GM18867 (cell line): Measurements from ENCODE around the gene PEX11A.
"Not testable (repeated sequence)": the region's sequence is repeated elsewhere in the genome, so short reads cannot be mapped to it uniquely, and the experiment has no call there.

Source experiments
- ATAC-seq: cut with Tn5 transposase; IDR thresholded peaks from one replicate; pipeline ENCODE4 v1.9.1; 2021; ENCODE audit warnings: mild to moderate bottlenecking, moderate library complexity; ENCODE audit not compliant: unreplicated experiment

PEX11A gene, protein sequence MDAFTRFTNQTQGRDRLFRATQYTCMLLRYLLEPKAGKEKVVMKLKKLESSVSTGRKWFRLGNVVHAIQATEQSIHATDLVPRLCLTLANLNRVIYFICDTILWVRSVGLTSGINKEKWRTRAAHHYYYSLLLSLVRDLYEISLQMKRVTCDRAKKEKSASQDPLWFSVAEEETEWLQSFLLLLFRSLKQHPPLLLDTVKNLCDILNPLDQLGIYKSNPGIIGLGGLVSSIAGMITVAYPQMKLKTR

DNA sequence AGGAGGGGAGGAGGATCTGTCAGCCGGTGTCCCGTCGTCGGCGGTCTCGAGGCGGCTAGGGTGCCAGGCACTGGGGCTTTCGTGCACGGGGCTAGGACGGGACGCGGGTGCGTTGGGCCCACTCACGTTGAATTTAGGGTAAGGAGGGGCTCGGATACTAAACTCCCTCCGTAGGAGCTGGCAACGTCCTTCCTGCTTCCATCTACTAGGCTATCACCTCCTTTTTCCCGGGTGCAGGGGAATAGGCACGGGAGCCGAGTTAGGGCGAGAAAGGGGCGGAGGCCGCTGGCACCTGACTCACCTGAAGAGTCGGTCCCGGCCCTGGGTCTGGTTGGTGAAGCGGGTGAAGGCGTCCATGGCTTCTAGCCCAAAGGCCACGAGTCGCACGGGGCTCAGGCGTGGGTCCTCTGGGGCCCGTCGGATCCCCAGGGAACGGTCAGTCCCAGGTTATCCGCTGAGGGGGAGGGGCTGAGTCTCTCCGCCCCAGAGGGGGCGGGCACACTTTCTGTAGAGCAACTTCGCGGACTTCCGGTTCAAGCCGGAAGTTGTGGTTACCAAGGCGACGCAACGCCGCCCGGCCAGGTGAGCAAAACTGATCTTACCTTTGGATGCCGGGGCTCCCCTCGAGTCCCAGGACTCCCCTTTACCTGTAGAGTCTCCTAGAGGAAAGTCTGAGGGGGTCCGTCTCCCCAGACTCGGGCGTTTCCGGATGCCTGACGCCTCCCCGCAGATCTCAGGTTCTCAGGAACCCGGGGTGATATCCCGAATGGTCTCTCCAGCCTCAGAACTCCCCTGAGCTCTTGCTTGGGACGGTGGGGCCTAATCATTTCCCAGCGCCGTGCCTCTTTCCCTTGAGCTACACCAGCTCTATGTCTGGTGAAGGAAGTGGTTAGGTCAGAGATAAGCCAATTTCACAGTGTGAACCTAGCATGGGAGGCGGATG, at the start of gene PEX11A, which contains the start of gene WDR93:
PEX11A (minus strand) TSS at position 479 of the 943 bp plus-strand sequence; CDS start at position 357, 122 bp downstream.
WDR93 (plus strand) TSS at position 536 of the 943 bp plus-strand sequence. CDS start 10,936 bp downstream, outside the sequence.
- ATAC-seq = peak; percentile 94

DNA sequence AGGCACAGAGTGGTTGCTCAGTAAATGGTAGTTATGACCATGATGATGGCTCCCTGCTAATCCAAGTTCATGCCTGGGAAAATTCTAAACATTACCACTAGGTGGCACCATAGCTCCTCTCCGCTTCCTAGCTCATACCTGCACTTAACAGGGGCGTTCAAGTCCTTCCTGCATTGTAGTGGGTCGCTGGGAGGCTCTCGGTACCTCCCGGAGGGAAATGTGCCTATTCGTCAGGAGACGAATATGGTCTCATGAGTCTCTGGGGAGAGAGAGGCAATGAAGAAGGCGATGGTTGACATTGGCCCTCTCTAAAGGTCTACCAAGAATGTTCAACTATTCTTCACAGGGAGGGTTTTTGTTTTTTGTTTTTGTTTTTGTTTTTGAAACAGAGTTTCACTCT, 49.6 kb upstream of the PEX11A start:
- ATAC-seq = peak; percentile 70

DNA sequence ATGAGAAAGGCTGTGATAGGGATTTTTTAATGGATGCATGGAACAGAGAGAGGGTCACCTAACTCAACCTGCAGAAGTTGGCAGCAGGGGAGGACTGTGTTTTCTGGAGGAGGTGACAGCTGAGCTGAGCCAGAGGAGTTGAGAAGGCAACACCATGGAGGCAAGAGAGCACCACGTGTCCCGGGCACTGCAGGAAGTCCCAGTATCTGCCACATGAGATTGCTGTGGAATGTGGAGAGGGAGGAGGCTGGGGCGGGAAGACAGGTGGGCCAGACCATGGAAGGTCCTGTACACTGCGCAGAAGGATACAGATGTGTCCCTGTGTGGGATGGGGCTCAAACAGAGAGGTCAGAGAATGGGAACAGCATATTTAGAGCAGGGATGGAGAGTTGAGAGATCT, 45.2 kb upstream of the PEX11A start:
- no peak for ATAC-seq

DNA sequence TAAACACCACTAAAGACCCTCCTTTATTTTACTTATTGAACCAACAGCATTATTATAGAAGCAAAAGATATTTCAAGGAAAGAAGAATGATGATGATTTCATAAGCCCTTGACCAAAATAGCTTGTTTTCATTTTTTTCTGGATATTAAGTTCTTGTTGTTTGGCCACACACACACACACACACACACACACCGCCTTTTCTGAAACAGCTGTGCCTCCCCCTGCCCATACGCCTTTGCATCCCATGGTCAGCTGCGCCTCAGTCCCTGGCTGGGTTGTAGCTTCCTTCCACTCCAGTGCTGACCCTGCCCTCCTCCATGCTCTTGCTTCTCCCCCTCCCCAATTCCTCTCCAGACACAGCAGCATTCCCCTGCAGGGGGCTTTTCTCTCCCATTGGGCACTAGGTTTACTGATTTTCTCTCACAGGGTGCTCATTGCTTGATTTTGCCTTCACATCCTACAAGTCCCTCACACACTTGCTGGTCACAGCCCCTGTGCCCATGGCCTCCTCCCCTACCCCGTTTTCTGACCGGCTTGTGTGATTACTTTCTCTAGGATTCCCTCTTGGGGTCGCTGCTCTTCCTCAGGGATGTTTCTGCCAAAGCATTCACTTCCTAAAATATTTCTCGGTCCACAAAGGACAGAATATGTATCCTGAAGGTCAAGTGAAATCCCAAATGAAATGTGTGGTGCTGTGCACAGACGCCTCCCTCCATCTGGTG, 42.1 kb upstream of the PEX11A start:
- no peak for ATAC-seq

DNA sequence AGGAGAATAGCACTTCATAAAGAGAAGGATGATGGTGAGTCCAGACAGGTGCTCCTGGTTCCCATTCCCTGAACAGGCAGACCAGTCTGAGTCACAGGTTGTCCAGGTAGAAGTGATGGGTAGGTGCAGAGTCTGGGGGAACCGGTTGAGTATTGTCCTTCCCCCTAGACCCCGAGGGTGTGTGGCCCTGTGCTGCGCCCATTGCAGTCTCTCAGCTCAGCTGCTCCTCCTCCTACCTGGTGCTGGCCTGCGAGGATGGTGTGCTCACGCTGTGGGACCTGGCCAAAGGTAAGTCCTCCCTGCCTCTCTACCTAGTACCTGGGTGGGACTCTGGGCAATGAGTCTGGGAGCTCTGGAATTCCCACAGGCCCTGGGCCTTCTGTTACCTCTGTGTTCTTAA, 40.7 kb upstream of the PEX11A start:
- no peak for ATAC-seq

DNA sequence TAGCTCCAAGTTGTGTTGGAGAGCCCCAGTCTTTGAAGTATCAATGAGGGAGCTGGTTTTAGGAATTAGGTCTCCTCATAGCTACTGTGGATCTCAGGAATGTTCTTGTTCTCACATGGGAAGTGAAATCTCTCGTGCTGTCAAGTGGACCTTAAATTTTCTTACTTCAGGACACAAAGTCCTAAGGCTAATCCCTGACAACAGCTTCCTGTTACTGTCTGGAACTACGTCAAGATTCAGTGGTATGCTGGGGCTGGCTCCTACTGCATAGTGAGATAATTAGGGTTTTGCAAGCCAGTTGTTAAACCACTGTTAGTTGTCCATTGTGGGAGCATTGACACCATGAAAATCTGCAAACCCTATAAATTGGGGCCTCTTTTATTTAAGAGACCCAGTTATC, 37.7 kb upstream of the PEX11A start:
- no peak for ATAC-seq

DNA sequence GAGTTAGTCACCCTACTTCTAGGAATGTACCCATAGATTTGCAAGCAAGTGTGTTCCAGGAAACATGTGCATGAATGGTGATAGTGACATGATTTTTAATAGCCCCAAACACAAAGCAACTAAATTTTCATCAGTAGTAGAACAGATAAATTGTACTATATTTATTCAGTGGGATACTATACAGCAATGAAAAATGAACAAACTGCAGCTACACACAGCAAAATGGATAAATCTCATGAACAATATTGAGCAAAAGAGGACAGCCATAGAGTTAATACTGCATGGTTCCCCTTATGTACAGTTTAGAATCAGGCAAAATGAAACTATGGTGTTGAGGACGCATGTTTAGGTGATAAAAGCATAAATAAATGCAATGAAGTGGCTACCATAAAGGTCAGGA, 34.5 kb upstream of the PEX11A start:
- no peak for ATAC-seq

DNA sequence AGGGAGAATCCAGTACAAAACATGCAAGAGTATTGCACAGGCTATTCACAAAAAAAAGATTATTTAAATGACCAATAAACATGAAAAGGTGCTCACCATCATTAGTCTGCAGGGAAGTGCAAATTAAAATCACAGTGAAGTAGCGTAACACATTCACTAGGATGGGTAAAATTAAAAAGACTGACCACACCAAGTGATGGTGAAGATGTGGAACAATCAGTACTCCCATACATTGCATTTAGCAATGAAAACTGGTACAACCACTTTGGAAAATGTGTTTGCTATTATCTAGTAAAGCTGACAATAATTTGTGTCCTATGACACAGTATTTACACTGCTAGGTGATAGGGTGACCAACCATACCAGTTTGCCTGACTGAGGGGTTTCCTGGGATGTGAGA, 34.1 kb upstream of the PEX11A start:
- ATAC-seq = no peak

DNA sequence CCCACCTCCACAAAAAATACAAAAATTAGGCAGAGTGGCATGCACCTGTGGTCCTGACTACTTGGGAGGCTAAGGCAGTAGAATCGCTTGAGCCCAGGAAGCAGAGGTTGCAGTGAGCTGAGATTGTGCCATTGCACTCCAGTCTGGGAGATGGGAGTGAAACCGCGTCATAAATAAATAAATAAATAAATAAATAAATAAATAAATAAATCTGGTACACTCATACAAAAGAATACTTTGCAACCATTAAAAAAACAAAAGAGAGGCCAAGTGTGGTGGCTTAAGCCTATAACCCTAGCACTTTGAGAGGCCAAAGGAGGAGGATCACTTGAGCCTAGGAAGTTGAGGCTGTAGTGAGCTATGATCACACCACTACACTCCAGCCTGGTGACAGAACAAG, 32.5 kb upstream of the PEX11A start:
- ATAC-seq = no peak

DNA sequence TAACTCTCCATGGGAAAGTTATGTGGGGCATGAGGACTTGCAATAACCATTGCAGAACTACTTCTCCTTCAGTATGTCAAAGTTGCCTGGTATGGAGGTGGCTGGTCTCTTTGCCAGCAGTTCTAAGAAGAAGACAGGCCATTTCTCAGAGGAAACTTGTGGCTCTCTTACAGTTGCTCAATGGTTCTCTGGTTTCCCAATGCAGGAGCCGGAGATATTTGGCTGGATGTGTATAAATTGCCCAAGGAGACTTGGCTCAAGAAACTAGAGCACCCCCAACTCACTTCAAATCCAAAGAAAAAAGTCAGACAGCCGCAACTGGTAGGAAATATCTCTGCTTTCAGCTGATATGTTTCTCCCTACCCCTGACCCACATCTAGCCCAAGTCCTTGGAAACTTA, 24.2 kb upstream of the PEX11A start:
- no peak for ATAC-seq

DNA sequence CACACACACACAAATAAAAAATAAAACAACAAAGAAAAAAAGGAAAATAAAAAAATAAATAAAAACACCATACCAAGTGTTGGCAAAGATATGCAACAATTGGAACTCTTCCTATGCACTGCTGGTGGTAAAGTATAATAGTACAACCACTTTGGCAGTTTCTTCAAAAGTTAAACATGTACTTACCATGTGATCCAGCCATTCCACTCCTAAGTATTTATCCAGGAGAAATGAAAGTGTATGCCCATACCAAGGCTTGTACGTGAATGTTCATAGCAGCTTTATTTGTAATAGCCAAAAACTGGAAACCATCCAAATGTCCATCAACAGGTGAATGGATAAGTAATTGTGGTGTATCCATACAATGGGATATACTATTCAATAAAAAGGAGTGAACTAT, 17.0 kb upstream of the PEX11A start:
- ATAC-seq = no peak

DNA sequence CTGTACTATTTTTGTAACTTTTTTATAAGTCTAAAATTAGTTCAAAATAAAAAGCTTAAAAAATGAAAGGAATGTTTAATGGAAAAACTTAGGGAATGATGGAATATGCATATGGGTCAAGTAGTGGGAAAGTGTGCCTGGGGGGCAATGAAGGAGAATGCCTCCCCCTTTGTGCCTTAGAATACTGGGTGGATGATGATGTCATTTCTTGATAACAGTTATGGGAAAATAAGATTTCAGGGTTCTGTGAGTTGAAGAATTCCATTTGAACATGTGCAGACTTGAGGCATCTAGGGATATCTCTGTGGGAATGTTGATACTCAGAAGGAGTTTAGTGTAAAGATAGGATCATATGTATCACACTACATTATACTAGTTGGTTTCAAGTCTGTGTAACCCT, 13.9 kb upstream of the PEX11A start:
- no peak for ATAC-seq

DNA sequence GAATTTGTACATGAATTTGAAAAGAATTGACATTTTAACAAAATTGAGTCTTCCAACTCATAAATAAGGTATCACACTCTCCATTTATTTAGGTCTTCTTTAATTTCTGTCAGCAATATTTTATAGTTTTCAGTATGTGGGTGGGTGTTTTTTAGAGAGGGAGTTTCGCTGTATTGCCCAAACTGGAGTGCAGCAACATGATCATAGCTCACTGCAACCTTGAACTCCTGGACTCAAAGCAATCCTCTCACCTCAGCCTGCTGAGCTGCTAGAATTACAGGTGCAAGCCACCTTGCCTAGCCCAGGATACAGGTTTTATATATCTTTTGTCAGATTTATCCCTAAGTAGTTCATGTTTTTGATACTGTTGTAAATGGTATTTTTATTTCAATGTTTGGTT, 4.6 kb upstream of the PEX11A start:
- no peak for ATAC-seq

DNA sequence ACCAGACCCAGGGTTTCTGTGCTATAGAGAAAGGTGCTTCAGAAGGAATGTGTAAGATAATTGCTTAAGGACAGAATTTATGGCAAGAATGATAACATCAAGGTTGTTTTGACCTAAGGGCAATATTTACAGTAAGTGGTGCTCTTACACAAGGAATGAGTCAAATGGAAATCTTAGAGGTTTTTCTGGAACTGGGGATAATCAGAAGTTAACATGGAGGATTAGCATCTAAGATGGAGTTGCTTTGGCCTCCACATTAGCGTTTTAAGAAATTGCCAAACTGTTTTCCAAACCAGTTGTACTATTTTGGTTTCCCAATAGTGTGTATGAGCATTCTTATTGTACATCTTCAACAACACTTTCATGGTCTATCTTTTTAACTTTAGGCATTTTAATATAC, 3.1 kb upstream of the PEX11A start:
- no peak for ATAC-seq

DNA sequence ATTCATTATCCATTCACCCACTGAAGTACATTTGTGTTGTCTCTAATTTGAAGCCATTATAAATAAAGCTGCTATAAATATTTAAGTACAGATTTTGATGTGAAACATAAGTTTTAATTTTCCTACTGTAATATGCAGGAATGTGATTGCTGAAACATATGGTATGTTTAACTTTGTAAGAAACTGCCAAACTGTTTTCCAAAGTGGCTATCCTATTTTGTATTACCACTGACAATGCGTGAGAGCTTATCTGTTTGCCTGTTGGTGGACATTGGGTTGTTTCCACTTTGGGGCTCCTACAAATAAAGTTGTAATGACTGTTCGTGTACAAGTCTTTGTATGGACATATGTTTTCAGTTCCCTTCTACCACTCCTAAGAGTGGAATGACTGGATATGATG, 2.5 kb upstream of the PEX11A start:
- ATAC-seq = no peak

DNA sequence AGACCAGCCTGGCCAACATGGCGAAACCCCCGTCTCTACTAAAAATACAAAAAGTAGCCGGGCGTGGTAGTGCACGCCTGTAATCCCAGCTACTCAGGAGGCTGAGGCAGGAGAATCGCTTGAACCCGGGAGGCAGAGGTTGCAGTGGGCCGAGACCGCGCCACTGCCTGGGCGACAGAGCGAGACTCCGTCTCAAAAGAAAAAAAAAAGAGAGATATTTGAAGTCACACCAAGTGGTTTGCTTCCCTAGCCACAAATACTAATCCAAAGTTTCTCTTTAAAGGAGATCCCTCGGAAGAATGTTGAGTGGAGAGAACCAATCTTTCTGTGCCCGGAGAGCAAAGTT, 651 bp downstream of the PEX11A start:
- not testable (repeated sequence) for ATAC-seq

DNA sequence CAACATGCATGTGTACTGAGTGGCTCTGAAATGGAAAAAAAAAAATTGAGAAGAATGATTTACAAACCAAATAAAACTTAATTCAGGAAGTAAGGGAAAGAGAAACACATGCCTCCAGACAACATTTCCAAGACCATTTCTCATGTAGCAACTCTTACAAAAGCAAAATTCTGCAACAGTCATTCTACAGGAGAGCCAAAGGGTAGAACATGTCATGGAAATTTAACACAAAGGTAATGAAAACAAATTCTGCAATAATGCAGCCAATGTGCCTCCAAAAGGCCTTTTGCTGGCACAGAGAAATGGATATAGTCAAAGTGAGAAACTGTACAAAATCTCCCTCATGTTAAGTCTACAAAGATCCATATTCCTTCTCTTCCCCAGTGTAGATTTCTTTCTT, 4.0 kb downstream of the PEX11A start:
- ATAC-seq = no peak

DNA sequence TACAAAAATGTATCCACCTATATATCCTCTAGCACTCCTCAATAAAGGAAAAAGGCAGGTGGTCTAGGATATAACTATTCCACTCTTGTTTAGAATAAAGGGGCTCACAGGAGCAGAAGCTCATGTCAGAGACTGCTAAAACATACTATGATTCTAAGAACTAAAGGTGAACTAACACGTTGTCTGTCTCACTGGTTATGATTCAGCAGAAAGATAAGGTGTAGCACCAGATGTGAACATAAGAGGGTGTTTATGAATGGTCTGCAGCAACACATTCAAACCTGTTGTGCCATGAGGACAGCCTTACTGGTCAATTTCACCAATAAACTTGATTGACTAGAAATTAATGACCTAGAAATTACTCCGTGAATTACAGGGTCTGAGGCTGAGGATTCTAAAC, 4.6 kb downstream of the PEX11A start:
- ATAC-seq = no peak

DNA sequence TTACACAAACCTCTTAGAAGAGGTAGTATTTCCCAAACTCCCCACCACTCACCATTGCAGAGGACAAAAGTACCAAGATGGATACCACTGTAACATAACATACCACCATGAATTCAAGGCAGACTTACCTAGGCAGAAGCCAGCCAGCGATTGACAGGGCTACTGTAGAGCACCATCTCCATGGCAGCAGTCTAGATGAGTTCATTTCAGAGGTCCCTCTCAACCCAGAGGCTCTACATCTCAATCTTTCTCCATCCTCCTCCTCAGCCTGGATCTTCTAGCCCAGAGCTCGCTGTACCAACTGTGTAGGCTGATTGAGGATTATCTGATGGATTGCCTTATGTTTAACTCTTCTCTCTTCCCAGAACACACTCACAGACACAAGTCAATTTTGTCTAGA, 9.4 kb downstream of the PEX11A start:
- no peak for ATAC-seq

DNA sequence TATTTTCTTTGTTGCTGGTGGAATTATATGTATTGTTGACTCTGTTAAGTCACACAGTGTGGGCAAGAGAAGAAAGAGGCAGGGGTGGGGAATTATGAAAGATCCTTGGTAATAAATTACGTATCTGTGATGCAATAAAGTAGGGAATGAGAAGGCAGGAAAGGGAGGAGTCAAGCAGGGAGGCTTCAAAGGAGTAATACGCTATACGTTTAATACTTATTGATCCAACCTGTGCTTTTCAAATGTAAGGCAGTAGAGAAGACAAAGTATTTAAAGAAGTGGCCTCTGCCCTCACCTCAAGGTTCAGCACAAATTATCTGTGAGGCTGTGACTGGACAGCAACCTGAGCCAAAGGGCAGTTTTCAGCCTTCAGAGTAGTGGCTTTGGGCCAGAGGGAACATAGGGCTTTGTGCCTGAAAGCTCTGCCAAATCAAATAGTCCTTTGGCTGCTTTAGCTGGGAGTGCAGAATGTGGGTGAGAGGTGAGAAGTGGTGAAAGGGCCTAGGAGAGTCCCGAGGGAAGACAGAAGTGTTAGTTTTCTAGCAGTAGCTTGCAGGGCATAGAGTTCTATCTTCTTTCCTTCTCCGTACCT, 10.2 kb downstream of the PEX11A start:
- no peak for ATAC-seq

DNA sequence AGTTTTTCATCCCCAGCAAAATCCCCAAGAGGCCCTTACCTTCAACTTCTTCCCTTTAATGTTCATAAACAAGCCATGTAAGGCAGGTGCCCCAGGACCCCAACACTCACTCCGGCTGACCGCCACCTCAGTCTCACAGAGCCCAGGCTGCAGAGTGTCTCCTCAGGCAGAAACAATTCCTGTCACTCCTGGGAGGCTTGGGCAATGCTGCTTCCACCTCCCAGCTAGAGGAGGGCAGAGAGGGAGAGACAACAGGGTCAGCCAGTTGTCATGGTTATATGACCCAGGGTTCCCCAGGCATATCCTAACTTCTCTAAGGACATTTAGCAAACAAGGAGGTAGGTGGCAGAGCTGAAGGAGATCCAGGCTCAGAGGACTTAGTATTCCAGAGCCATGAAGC, 11.3 kb downstream of the PEX11A start, which contains the start of gene PLIN1:
PLIN1 (minus strand) TSS at position 156 of the 400 bp plus-strand sequence. CDS start 1,878 bp downstream, outside the sequence.
- no peak for ATAC-seq
